Transverse colon (tissue), 4 donors: Measurements from ENCODE around the gene NPFF.

Source experiments
- EP300 ChIP-seq: sonication (generic); formaldehyde crosslinking; IDR thresholded peaks from one replicate; pipeline ENCODE4 v1.6.1; 2017; ENCODE audit warnings: antibody characterized with exemption, low read depth
- POLR2AphosphoS5 ChIP-seq, 3 donors: sonication (generic); formaldehyde crosslinking; IDR thresholded peaks; one replicate each; pipeline ENCODE4 v1.6.1; 2016; ENCODE audit warnings: antibody characterized with exemption in 3 of 3
- TF ChIP-seq, protein P1 (sequence below), 5 experiments: fragments of 200-600 bp in 3 of 5; fragments of 450-650 bp in 2 of 5; sonication (generic) in 3 of 5; IDR thresholded peaks; 1 replicate in 2 of 5; 2 replicates in 3 of 5; pipeline ENCODE4 v1.5.1; 2016 to 2017; ENCODE audit warnings: antibody characterized with exemption in 5 of 5, inconsistent platforms in 3 of 5, mild to moderate bottlenecking in 2 of 5, moderate library complexity in 1 of 5

DNA sequence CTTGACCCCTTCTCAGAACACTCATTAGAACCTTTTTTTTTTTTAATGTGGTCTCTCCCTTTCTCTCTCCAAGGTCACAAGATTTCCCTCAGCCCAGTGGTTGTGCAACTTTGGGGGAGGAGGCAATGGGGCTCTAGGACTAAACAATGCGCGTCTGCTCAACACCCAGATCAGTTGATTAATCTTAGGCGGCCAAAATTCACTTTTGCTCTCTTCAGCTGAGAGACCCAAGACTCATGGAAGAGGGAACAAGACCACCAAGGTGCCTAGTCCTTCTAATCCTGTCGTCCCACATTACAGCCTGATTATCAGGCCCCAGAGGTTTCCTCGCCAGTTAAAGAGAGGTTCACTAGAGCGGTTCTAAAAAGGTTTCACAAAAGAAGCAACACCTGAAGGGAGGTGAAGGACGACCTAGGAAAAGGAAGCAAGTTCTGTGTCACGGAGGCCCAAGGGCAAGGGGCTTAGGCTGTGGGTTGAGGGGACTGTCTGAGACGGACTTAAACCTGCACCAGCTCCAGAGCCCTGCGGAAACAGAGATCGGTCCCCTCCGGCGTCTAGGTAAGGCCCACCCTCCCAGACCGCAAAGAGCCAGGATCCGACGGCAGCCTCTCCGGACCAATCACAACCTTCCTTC lies 7.0 kb downstream of the NPFF start:
- TF ChIP-seq, protein P1, sequence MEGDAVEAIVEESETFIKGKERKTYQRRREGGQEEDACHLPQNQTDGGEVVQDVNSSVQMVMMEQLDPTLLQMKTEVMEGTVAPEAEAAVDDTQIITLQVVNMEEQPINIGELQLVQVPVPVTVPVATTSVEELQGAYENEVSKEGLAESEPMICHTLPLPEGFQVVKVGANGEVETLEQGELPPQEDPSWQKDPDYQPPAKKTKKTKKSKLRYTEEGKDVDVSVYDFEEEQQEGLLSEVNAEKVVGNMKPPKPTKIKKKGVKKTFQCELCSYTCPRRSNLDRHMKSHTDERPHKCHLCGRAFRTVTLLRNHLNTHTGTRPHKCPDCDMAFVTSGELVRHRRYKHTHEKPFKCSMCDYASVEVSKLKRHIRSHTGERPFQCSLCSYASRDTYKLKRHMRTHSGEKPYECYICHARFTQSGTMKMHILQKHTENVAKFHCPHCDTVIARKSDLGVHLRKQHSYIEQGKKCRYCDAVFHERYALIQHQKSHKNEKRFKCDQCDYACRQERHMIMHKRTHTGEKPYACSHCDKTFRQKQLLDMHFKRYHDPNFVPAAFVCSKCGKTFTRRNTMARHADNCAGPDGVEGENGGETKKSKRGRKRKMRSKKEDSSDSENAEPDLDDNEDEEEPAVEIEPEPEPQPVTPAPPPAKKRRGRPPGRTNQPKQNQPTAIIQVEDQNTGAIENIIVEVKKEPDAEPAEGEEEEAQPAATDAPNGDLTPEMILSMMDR (IDR thresholded peaks at IDR 0.05), result no peak
- TF ChIP-seq POLR2AphosphoS5 (IDR thresholded peaks at IDR 0.05) (peak; percentile 97 to 98 (median 97)), EP300 (no peak)
